ENCODE data around the gene HOXB4.

HOXB4 gene

DNA sequence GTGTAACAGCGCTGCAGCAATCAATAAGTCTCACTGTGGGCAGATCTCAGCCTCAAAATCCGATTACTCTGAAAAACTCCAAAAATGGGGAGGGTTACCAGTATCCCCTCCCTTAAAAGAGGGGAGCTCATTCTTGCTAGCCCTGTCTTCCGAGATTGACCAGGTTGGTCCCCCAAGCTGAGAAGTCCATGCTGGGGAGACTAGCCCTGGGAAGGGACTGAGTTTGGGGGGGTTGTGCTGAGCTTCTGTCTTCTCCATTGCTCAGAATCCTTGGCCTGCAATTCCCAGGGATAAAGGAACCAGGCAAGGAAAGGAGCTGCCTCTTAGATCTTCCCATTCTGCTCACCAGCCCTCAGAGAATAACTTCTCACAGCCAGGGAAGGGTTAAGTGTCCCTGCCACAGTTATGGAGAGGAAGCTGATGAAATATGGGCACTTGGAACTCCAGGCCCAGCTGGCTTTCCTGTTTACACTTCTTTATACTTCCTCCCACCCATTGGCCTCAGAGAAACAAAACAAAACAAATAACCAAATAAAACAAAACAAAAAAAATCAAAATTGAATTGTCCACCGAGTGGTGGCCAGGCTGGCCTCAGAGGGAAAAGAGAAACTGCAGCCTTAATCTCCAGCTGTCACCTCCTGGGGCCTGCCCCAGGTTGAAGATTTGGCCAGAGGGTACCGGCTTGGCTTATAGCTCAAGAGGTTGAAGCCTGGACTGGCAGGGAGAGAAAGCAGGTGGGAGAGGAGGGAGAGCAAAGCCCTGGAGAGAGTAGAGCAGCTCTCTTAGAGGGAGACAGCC, 9.3 kb upstream of the HOXB4 start:
- DNase-seq: no peak

DNA sequence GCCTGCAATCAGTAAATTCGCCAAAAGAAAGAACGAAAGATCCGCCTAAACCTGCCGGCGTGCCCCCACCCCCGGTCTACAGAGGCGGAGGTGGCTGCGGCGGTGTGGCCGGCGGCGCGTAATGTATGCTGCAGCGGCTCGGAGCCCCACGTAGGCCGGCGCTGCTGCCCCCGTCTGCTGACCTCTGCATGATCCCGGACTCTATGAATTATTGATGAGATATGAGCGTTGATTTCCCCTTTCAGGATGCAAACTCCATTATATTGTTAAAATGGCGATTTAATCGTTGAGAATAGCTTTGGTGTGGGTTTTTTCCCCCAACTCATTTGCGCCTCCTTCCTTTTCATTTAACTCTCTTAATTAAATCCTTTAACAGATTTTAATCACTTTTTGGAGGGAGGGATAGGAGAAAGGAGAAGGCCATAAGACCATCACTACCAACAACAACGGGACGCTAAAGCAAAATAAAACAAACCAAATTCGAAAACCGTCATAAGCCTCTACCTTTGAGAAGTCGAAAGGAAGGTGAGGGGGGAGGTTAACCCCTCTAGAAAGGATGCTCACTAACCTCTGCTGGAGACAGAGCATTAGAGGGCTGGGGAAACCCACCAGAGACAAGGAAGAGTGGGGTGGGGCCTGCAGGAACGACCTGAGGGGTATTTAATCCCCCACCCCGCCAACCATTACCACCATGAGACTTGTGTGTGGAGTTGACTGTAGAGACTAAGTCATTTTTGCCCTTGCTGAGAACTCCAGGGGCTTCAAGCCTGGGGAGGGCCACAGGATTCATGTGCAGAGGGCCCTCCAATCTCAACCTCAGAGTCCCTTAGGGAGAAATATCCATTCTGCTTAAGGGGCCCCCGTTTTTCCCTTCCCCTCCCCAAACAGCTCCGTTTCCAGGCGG, 8.5 kb upstream of the HOXB4 start:
- no peak for DNase-seq

DNA sequence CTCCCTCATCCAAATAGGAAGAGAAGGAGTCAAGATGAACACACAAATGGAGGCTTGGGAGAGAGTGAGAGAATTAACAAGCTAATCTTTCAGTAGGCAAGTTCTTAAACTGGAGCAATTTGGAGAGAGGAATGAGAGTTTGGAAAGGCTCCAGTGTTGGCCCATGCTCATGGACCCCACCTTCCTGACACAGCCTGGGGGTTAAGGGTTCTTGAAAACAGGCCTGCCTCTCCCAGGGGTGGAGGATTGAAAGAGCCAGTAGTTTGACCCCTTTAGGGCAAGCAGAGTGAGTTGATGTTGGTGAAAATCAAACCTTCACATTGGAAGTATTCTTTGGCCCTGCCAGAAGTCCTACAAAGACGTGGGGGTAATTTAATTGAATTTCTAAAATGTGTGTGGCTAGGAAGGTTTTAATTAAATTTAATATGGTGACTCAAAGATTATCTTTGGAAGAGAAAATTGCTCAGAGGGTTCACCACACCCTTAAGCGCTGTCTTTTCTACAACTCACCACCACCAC, 6.1 kb upstream of the HOXB4 start:
- DNase-seq: no peak

DNA sequence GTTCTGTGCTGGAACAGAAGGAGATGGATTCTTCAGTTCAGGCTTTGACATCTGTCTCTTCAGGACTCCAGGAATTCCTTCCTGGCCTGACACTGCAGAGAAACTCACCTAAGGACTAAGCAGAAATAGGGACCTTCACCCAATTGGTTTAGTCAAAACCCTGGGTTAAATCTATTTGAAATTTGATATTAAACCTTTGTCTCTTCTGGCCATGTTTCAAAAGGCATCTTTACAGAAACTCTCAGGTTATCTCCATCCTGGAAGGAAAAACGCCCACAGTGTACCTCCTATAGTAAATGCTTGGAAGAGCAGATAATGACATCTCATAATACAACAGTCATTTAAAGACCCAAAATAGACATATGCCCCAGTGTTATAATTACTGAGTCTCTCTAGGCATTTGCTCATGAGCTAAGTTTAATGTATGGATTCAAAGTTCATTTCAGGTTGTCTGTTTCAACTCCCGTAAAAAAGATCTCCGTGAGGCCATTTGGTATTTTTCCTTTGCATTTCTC, 5.6 kb upstream of the HOXB4 start:
- DNase-seq: no peak

DNA sequence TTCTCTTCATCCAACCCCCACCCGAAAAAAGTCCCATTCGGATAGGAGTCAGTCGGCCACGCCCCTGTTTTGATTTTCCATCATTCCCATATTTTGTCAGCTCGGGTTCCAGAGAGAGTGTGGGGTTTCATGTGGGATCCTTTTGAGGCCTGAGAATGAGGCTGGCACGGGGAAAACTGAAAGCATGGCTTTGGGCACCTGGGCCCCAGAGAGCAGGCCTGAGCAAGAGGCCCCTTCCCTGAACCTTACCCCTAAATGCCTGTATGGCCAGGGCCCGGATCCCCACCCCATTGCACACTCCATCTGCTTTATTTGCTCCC, 4.6 kb upstream of the HOXB4 start:
- DNase-seq: no peak

DNA sequence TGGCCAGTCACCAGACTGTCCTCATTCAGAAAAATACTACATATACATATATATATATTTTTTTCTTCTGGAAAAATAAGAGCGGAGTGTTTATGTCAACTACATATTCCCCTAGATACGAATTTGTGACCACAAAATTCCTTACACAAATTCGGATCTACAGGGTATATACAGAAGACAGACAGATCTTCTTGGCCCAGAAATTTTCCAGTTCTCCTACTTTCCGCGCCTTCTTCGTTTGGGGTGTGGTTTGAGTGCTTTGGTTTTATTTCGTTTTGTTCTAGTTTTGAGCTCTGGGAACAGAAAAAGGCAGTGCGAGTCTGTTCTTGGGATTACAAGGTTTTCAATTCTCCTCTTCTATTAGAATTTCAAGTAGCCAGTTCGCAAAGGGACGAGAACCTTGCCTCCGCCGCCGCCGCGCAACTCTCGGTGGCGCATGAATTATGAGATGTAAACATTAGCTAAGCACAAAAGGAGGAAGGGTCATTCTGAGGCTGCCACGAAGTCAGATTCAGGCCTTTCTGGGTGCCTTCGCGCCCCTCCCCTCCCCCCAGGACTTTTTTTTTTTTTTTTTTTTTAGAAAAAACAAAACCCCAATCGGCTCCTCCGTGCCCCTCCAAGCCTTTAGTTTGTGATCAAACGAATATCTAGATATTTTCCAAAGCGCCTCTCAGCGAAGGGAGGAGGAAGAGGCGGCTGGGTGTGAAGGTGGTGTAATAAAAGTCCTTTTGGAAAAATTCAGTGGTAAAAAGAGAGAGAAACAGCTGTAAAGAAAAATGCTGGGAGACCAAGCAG, 1.8 kb upstream of the HOXB4 start:
- DNase-seq: no peak

DNA sequence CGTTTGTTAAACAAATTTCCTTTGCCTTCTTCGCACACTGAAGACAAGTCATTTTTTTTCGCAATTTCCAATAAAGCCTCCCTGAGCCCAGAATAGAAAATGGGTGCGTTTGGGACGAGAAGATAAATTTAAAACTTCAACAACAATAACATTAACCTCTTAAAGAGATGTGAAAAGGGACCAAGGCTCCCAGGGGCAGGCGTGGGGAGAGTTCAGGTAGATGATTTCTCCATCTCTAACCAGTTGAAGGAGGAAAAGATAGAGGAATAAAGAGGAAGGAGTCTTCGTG, 1.3 kb upstream of the HOXB4 start:
- no peak for DNase-seq

DNA sequence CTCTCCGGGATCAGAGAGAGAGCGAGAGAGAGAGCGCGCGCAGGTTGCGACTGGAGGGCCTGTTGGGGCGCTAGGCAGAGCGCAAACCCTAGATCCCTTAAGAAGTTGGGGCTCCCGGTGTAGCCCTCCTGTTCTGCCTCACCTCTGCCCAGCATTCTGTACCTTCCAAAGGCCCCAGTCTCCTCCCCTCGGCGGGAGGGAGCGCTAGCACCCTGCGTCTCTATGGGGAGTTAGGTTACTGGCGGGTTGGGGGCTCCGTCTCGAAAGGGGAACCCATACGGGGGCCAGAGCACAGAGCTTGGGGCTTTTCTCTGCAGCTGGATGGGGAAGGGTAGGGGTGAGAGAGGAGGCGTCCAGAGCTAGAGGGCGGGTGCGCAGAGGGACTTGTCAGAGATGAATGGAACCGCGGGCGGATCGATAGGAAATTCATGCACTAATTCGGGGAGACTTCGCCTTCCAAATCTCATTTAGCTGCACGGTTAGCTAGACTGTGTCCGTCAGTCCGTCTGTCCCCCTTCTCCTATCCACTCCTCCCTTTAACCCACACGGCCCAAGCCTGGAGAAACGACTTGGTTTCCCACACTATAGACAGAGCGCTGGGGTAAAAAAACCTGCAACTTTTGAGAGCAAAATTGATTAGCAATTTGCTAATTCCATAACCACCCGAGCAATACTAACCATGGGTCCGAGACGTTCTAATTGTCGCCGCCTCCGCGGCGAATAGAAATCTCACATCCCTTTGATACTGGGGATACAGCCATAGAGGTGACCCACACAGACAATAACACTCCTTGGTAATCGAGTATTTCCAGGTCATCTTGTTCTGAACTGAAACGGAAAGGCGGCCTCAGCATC, 693 bp upstream of the HOXB4 start:
- no peak for DNase-seq

DNA sequence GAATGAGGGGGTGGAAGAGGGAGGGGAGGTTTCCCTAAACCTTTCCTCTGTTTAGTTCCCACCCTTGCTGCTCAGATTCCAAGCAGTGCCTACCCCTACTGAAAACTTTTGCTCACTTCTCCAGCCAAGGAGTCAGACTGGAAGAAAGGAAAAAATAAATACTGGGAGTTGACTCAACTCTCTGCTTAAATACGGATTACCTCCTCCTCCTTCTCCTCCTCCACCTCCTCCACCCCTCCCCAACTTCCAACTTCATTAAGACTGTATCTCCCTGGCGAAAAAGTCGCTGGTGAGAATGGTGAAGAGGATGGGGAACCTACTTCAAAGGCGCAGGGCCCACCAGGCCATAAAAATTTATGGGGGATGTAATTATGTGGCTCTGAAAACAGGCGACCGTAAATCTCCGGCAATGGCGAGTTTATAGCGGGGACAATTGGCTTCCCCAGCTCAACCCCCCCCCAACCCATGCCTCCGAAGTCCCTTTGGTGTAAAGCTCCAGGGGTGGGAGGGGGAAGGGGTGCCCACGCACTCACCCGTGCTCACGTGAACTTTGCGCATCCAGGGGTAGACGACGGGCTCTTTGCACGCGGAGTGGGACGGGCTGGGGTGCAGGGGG, 712 bp downstream of the HOXB4 start:
- no peak for DNase-seq

DNA sequence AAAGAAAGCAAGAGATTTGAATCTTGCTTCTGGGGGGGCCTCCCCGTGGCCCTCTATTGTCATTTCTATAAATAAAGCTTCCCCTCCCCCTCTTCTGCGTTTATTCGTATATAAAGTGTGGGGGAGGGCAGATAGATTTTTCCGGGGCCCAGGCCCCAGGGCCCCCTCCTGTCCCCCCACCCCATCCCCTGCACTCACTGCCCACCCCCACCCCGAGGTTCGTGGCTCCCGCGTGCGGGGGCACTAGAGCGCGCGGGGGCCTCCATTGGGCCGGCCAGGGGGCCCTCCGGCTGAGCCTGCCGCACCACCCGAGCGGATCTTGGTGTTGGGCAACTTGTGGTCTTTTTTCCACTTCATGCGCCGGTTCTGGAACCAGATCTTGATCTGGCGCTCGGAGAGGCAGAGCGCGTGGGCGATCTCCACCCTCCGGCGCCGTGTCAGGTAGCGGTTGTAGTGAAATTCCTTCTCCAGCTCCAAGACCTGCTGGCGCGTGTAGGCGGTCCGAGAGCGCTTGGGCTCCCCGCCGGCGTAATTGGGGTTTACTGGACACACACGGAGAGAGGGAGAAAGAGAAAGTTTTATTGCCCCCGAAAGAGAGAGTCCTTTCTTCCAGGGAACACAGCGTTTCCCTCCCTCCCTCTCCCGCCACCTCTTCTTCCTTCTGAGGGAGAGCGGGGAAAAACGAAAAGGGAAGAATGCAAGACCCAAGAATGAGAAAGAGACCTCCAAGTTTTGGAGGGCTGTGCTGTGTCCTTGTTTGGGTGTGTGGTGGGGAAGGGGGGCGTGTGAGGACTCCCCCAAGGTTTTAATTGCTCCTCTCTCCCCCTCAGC, 1.5 kb downstream of the HOXB4 start:
- no peak for DNase-seq

DNA sequence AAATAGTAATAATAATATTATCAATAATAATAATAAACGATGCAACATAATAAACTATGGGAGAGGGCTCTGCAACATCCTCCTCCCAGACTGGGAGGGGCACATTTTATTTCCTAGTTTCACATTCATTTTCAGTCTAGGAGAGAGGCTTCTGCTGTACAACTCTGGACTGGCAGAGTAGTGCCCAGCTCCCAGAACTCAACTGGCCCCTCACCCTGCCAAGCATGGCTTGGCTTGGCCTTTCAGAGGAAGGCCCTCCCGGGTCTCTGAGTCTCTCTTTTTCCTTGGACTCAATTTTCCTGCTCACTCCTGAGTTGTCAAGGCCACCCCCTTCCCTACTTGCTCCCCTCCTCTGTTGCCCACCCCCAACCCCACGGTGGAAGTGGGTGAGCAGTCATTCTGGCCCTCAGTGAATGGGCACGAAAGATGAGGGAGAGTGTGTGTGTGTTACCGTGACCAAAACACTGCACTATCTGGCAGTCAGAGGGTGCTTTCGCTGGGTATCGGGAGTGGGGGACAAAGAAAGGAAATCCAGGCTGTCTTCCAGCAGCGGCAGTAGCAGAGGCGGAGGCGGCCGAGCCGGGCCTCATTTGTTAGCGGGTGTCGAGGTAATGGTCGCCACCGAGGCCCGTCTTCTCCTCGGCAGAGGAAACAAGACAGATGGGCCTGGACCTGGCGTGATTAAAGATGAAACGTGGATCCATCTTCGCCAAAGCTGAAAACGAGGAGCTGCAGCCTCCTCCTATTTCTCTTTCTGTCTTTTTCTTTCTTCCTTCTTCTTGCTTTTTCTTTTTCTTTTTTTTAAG, 2.3 kb downstream of the HOXB4 start:
- DNase-seq: no peak

DNA sequence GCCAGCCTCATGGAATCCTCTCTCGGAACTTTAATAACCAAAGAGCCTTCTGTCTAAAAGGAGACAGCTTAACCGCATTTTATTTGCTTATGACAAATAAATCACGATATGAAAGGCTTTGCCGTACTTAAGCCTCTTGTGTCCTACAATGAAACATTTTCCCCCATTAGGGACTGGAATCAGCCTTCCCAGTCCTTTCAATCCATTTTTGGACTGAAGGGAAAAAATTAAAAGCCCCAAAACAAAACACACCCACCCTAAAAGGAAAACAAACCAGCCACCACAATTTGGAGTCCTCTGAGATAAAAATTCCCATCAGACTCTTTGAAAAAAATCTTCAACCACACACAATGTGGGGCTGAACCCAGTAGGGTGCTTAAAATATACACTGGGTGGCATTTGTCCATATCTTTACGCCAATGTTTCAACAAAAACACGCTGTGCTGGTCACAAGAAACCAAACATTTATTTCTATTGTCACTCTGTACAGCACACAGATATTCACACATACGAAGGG, 3.0 kb downstream of the HOXB4 start:
- no peak for DNase-seq

DNA sequence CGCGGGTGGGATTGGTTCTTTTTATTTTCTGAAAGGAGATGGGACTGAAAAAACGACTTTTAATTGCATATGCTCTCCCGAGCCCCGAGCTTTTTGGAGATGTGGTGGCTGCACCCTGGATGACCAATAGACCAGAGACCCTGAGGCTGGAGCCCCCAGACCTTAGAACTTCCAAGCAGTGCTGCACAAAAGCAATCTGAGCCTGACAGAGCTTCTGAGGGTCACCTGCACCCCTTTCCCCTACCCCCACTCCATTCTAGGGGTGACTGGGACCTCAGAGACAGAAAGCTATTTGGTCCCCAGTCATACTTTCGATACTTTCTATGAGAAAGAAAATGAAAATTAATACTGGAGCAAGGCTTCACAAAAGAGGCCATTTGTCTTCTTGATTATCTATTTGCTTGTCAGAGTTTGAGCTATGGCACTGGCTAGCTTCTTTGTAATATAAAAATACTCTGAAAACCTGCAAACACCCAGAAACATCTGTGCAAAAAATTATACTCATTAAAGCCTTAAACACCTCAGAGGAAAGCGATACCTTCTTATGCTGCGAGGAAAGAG, 3.6 kb downstream of the HOXB4 start:
- DNase-seq: no peak

DNA sequence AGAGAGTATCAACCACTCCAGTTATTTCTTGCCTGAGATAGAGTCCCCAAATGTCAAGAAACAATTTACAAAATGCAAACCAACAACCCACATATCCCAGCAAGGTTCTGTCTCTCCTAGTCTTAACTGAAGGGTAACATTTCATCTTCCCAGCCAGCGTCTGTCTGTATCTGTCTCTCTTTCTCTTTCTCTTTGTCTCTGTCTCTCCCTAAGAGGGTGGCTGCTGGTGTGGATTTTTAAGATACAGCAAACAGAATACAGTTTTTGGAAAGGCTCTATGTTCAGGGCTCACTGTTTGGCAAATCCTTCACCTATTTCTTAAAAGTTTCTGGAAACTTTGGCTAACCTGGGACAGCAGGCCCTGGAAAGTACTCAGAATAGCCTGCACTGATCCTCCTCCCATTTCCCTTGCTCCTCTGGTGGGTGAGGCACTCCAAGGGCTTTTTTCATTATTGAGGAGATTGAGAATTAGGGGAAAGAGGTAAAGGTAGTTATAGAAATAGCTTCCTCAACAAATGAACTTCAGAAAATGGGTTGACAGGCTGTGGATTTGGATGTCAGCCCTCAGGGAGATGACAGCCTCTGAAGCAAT, 6.2 kb downstream of the HOXB4 start:
- no peak for DNase-seq

DNA sequence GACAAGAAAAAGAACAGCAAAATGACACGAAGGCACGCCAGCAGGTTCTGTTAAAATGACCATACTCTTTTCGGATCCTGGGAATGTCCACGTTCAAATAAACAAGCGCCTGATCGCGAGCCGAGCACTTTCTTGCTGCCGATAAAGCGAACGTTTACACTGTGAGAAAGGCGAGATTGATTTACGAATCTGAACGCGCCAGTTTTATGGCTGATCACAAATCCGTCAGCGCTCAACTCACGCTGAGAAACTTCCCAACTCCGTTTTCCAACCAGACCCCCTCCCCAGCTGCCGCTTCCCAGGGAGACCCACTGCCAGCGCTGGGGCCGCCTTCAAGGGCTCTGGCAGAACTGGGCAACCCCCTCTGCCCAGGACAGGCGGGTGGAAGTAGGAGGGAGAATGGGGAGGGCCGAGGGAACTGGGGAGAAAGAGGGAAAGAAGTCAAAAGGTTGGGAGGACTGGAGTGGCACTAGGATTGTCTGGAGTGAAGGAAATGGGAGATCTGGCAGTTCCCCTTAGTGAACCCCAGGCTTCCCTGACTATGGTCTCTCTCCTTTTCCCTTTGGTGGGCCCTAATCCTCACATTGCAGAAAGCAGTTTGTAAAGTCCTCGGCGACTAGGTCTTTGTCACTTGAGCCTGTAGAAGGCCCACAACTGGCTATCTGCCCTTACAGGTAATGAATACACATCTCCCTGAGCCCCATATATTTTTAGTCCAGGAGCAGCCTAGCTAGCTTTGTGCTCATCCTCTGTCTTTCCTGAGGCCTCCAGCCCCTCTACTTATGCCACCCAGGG, 6.9 kb downstream of the HOXB4 start:
- DNase-seq: no peak

DNA sequence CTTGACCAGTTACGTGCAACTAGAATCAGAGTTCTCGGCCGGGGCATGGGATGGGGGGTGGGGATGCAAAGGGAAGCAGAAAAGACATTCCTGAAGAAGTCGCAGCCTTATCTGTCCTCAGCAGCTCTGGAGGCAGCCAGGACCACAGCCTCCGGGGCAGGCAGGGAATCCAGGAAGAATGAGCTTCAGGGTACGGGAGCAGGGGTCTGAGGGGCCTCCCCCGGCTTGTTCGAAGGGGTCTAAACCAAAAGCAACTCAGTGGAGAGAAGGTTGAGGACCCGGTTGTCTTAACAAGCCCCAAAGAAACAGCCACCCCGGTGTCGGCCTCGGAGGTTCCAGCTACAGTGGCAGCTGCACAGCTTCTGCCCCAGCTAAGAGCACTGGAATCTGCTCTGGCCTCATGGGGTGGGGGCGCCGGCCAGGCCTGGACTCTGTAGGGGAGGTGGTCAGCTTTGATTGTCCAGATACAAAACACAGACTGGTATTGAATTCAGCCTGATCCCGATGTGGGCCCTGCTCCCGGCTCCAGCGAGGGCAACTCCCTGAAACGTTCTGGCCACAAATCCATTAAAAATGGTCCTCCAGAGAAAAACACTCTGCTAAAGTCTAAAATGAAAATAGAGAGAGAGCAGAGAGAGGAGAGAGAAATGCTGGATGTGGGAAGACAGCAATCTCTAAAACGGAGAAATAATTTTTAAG, 7.7 kb downstream of the HOXB4 start:
- DNase-seq: no peak

DNA sequence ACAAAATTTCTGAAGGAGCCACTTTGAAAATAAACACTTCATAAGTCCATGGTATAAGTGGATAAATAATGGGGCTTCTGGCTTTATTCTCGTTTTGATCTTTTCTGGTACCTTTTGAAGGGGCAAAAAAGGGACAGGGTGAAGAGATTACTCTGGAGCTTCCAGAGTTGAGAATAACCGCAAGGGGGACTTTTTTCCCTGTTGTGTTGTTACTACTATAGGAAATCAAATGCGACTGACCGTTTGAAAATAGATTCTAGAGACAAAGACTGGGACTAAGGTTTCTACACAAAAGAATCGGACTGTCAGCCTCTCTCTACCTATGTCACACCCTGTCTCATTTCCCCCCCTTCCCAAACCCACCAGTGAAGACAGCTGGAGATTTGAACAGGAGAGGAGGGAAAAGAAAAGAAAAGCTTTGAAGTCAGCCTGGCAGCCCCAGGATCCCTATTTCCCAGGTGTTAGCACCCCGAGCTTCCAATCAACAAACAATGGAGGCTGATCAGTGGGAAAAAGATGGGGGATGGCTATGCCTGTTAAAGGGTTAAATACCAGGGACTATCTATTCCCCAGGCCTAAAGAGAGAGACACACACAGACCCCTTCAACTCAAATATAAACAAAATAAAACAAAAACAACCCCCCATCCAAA, 8.4 kb downstream of the HOXB4 start:
- no peak for DNase-seq
